GM13976 (cell line): ENCODE data around the gene LRP1B.

Source experiments
- DNase-seq: peaks from one replicate; pipeline ENCODE4 v3.0.0; 2012; ENCODE audit warnings: low spot score
- in situ Hi-C: fragments of 300-500 bp; cut with MboI; formaldehyde crosslinking; loops from one replicate; pipeline ENCODE4 v1.12.0; 2022; ENCODE audit warnings: low sequenced_read_pairs, mixed read lengths, inconsistent platforms; ENCODE audit not compliant: unreplicated experiment
- TF ChIP-seq, protein P1 (sequence below): IDR thresholded peaks from 2 replicates; pipeline ENCODE4 v1.5.1; 2012; ENCODE audit warnings: borderline replicate concordance, mild to moderate bottlenecking; ENCODE audit not compliant: insufficient read depth; ENCODE audit errors: extremely low read depth, missing control alignments, control extremely low read depth

The LRP1B gene

DNA sequence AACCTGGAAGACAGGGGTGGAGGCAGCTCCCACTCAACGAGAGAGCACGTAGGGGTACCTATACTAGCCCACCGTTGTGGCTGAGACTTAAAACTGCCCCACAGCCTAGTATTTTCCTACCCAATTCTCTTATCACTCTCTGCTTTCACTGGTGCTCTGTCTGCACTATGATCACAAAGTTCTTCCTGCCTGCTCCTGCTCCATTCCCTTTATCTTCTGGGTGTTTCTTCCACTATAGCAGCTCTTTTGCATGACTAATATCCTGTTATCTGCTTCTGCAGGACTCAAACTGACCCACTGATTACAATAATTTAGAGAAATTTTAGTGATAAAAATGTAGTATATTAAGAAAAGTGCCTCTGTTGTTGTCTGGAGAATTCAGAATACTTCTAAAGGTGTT lies 184.8 kb downstream of the LRP1B start:
- TF ChIP-seq, protein P1, sequence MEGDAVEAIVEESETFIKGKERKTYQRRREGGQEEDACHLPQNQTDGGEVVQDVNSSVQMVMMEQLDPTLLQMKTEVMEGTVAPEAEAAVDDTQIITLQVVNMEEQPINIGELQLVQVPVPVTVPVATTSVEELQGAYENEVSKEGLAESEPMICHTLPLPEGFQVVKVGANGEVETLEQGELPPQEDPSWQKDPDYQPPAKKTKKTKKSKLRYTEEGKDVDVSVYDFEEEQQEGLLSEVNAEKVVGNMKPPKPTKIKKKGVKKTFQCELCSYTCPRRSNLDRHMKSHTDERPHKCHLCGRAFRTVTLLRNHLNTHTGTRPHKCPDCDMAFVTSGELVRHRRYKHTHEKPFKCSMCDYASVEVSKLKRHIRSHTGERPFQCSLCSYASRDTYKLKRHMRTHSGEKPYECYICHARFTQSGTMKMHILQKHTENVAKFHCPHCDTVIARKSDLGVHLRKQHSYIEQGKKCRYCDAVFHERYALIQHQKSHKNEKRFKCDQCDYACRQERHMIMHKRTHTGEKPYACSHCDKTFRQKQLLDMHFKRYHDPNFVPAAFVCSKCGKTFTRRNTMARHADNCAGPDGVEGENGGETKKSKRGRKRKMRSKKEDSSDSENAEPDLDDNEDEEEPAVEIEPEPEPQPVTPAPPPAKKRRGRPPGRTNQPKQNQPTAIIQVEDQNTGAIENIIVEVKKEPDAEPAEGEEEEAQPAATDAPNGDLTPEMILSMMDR = no peak
- in situ Hi-C loops = no loop called here
- DNase-seq = no peak

DNA sequence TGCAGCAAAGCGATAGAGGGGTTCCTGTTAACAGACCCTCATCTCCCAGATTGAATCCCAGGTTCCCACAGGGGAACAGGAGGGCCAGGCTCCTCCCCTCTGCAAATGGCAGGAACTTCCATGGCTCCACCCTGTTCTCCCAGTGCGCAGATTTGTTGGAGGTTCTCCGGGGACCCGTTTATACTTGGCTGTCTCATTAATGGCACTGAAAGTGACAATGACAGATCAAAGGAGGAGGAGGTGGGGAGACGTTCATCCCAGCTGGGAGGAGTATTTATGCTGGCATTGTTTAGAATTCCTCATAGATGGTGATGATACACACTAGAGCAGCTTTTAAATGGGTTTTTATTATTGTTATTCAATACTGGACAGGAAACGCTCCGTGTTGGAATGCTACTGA lies 186.9 kb downstream of the LRP1B start:
- TF ChIP-seq, protein P1 = no peak
- DNase-seq = no peak
- in situ Hi-C loops = no loop called here

DNA sequence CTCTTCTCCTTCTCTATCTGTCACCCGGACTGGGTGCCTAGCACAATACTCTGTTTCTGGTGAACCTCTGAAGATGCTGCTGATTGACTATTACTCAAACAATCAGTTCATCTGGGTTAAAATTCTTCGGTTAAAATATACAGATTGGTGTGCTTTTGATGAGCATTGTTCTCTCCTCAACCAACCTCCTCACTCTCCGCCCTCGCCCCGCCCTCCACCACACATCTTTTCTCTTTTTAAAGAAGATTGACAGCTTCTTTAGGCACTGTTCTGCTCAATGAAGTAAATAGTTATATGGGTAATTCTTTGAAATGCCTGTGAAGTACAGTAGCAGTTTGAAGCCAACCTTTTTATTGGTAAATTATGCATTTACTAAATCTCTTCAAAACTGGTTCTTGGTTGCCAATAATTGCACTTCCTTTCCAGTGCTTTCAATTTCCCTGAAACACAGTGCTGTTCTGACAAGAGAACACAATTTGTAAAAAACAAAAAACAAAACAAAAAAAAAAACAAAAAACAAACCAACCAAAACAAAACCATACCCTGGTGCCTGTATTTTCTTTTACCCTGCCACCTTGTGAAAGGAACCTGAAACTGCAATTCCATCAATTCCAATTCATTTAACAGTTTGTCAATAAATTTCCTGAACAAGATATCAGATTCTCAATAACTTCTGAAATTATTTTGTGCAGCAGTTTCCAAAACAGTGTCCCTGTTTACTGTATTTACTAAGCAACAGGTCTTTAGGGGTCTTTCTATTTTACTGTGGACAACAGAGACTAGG lies 188.6 kb downstream of the LRP1B start:
- TF ChIP-seq, protein P1 = no peak
- in situ Hi-C loops = no loop called here
- no peak for DNase-seq

DNA sequence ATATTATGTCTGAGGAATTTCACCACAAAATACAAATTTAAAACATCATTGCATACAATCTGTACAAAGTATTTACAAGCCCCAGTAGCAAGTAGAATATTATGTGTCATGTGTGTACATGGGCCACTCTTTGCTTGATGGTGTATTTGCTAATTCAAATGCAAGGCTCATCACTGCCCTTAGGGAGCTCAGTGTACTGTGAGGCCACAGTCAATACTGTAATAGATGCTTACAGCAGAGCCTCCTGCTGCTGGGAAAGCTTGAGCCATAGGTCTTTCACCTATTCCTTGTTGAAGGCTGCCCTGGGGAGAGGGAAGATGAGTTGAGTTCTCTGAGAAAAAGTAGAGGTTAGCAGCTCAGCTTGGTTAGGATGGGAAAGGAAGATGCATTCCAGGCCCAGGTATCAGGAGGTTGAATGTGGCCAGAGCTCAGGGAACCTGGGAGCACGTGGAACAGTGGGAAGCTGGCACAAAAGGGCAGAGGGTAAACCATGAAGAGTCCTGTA lies 189.6 kb downstream of the LRP1B start:
- TF ChIP-seq, protein P1 = no peak
- DNase-seq = no peak
- in situ Hi-C loops = no loop called here

DNA sequence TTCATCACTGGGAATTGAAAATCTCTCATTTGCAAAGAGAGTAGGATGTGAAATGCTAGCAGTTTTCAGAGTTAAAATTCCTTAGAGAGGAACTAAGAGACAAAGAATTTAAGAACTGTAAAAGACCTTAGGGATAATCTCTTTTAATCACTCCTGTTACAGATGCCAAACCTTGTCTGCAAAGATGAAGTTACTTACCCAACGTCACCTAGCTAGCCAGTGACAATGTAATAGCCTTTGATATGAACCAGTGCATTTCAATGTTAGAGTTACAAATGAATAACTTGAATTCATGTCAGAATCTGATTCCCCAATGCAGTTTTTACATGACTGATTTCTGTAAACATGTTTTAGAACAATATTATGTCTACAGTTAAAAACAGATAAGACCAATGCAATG lies 190.1 kb downstream of the LRP1B start:
- DNase-seq = no peak
- in situ Hi-C loops = no loop called here
- TF ChIP-seq, protein P1 = no peak

DNA sequence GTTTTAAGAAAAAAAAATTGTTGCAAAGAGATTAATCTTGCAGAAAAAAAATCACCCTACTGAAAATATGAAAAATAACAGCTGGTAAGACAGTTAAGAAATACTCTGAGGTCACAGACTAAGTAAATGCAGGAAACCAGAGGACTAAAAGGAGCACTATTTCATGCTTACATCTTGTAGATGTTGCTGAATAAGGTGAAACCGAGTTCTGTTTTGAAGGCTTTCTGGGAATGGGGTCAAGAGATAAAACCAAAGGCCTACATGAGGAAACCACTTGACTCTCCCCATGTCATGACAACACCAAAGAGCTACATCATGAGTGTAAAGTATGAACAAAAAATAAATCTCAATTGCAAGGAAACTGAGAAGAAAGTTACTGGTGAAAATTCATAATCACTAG lies 197.6 kb downstream of the LRP1B start:
- in situ Hi-C loops = no loop called here
- TF ChIP-seq, protein P1 = no peak
- no peak for DNase-seq

DNA sequence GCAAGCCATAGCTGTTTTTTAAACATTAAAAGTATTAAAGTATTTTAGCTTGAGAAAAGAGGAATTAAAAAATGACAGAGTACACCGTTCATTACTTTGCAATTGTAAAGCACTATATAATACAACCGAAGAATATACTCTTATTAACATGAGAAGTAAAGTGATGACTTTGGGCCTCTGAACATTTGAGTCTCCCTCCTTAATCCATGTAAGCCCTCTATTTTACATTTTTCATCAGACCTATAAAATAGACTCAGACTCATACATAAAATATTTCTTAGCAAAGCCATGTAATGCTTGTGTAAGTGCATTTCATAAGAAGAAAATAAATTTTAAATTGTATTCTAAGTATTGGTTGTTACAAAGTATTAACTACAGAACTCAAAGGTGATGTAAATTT lies 198.6 kb downstream of the LRP1B start:
- TF ChIP-seq, protein P1 = no peak
- DNase-seq = no peak
- in situ Hi-C loops = no loop called here
